Fibroblast of the aortic adventitia (primary cell): Measurements from ENCODE around the gene FAF2. TPM values are rescaled to one million over a fixed set of nuclear protein-coding genes. Genes with fewer than 3 reads are reported as not detected.

Experiments used
- DNase-seq: peaks from one replicate; pipeline ENCODE4 v3.0.0-alpha.2; 2010; ENCODE audit warnings: low read depth
- H3K4me3 ChIP-seq: 2 replicates; pipeline ENCODE4 v1.5.1; 2011; ENCODE audit warnings: low read depth, mild to moderate bottlenecking, control low read depth, low read length, moderate library complexity
- total RNA-seq: library from RNA; depleted of rRNA; stranded (reverse); fragments of >200 nt; gene quantifications from 2 replicates; pipeline ENCODE4 v1.2.3, GENCODE V29; 2012; ENCODE audit warnings: low replicate concordance
- TF ChIP-seq, protein P1 (sequence below): IDR thresholded peaks from 2 replicates; pipeline ENCODE4 v1.5.1; 2011; ENCODE audit warnings: mild to moderate bottlenecking, low read length, control low read depth, inconsistent platforms; ENCODE audit not compliant: insufficient read depth

The FAF2 gene
- total RNA-seq, 1 donor: 45.3 TPM

DNA sequence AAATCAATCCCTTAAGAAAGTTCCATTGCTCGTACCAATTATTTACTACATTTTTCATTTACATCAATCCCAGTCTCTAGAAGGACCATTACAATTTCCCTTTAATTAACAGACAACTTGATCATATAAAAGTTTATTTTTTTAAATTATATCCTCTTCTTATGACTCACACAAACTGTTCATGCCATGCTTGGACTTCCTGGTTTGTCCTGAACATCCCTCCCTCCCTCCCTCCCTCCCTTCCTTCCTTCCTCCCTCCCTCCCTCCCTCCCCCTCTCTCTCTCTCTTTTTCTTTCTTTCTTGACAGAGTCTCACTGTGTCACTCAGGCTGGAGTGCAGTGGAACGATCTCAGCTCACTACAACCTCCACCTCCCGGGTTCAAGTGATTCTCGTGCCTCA lies 20.2 kb upstream of the FAF2 start:
- DNase-seq: peak; percentile 28
- no peak overlapping the region for H3K4me3 ChIP-seq
- TF ChIP-seq, protein P1, sequence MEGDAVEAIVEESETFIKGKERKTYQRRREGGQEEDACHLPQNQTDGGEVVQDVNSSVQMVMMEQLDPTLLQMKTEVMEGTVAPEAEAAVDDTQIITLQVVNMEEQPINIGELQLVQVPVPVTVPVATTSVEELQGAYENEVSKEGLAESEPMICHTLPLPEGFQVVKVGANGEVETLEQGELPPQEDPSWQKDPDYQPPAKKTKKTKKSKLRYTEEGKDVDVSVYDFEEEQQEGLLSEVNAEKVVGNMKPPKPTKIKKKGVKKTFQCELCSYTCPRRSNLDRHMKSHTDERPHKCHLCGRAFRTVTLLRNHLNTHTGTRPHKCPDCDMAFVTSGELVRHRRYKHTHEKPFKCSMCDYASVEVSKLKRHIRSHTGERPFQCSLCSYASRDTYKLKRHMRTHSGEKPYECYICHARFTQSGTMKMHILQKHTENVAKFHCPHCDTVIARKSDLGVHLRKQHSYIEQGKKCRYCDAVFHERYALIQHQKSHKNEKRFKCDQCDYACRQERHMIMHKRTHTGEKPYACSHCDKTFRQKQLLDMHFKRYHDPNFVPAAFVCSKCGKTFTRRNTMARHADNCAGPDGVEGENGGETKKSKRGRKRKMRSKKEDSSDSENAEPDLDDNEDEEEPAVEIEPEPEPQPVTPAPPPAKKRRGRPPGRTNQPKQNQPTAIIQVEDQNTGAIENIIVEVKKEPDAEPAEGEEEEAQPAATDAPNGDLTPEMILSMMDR: no peak

DNA sequence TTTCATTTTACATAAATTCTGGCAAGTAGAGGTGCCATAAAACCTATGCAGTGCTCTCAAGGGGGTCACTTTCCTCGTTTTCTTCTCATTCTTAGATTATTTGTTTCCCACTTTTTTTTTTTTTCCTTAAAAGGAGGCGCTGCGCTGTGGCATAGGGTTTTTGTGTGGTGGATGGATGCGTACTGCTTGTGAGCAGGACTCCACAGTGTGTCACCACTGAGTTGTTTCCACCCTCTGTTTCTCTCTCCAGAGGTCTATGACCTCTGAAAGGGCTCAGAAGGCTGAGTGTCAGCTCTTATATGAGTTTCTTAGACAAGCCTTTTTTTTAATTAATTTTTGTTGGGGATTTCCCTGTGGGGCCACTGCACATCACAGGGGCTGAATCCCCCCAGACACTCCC lies 18.2 kb upstream of the FAF2 start:
- no peak overlapping the region for H3K4me3 ChIP-seq
- no peak for DNase-seq
- TF ChIP-seq, protein P1: no peak

DNA sequence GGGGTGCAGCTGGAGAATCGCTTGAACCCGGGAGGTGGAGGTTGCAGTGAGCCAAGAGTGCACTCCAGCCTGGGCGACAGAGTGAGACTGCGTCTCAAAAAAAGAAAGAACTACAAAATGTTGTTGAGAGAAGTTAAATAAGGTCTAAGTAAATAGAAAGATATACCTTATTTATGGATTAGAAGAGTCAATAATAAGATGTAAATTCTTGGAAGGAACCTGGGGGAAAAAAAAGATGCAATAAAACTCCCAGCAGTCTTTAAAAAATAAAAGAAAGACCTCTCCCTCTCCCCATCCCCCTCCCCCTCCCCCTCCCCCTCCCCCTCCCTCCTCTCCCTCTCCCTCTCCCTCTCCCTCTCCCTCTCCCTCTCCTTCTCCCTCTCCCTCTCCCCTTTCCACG lies 15.5 kb upstream of the FAF2 start:
- TF ChIP-seq, protein P1: no peak
- H3K4me3 ChIP-seq: no peak overlapping the region
- no peak for DNase-seq

DNA sequence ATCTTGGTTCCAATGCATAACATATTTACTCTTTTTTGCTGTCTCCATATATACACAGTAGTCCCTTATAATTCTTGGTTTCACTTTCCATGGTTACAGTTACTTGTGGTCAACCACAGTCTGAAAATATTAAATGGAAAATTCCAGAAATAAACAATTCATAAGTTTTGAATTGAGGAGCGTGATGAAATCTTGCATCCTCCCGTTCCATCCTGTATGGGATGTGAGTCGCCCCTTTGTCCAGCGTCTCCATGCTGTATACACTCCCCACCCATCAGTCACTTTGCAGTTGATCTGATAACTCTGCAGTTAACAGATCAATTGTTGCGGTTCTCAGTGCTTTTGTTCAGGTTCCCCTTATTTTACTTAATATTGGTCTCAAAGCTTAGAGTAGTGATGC lies 11.5 kb upstream of the FAF2 start:
- no peak overlapping the region for H3K4me3 ChIP-seq
- TF ChIP-seq, protein P1: no peak
- DNase-seq: peak; percentile 56

DNA sequence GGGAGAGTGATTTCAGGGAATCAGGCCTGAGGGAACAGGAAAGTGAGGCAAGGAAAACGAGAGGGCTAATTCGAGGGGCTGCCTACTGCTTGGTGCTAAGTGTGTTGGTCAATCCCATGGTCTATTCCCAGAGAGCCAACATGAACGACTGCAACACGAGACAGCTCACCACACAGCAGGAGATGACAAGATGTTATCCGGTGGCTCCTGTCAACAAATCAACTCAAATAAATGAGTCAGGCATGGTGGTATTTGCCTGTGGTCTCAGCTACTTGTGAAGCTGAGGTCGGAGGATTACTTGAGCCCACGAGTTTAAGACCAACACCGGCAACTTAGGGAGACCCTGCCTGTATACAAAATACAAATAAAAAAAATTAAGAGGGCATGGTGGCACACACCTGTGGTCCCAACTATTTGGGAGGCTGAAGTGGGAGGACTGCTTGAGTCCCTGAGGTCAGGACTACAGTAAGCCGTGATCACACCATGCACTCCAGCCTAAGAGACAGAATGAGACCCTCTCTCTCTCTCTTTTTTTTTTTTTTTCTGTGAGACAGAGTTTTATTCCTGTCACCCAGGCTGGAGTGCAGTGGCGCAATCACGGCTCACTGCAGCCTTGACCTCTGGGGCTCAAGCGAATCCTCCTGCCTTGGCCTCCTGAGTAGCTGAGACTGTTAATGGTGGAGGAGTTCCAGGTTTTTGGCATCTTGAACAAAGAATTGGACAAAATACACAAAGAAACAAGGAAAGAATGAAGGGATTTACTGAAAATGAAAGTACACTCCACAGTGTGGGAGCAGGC lies 9.0 kb upstream of the FAF2 start:
- DNase-seq: no peak
- TF ChIP-seq, protein P1: no peak
- H3K4me3 ChIP-seq: no peak overlapping the region

DNA sequence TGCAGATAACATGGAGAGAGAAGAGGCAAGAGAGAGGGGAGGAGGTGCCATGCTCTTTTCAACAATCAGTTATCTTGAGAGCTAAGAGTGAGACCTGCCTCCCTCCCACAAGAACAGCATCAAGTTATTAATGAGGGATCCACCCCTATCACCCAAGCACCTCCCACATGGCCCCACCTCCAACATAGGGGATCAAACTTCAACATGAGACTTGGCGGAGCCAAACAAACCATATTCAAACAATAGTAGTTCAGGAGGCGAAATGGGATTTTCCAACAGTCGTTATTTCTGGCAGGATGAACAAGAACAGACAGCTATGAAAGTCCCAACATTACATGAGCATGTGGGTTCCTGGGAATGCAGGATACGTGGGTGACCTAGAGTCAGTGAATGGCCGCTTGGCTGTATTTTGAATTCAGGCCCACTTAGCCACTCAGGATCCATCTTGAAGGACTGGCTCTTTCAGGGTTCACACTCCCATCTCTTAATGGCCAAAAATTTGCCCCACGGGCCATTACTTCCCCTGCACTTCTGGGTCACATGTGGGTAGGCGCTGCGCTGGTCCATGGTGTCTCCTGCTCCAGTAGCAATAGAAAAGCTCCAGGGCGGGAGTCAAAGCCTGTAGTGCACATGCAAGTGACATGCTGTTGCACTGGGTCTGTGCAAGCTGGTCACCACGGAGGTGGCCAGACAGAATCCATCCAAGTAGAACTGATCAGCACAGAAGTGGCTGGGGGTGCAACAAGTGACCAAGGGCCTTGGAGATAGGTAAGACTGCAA lies 7.1 kb upstream of the FAF2 start:
- TF ChIP-seq, protein P1: no peak
- no peak overlapping the region for H3K4me3 ChIP-seq
- no peak for DNase-seq
